Type B pancreatic cell (in vitro differentiated cells): Measurements from ENCODE around the gene EDIL3. TPM values are rescaled to one million over a fixed set of nuclear protein-coding genes. Genes with fewer than 3 reads are reported as not detected.

ENCODE experiments used
- DNase-seq: peaks from one replicate; pipeline ENCODE4 v3.0.0; 2021; ENCODE audit warnings: mixed read lengths; ENCODE audit not compliant: unreplicated experiment; ENCODE audit errors: extremely low spot score
- H3K27ac Mint-ChIP-seq: 2 replicates; pipeline ENCODE4 v1.8.0; 2021; ENCODE audit warnings: mild to moderate bottlenecking, mixed read lengths
- H3K27me3 Mint-ChIP-seq: 2 replicates; pipeline ENCODE4 v1.8.0; 2021; ENCODE audit warnings: mixed read lengths
- H3K36me3 Mint-ChIP-seq: 2 replicates; pipeline ENCODE4 v1.8.0; 2021; ENCODE audit warnings: mixed read lengths
- H3K4me1 Mint-ChIP-seq: one replicate; pipeline ENCODE4 v1.8.0; 2021; ENCODE audit warnings: mixed read lengths; ENCODE audit not compliant: unreplicated experiment
- H3K4me3 Mint-ChIP-seq: 2 replicates; pipeline ENCODE4 v1.8.0; 2021; ENCODE audit warnings: mild to moderate bottlenecking, mixed read lengths
- H3K9me3 Mint-ChIP-seq: 2 replicates; pipeline ENCODE4 v1.8.0; 2021; ENCODE audit warnings: mixed read lengths
- total RNA-seq: library from RNA; stranded (reverse); gene quantifications from 2 replicates; pipeline ENCODE4 v1.2.1, GENCODE V29; 2021; ENCODE audit warnings: low replicate concordance
- TF ChIP-seq, protein P1 (sequence below): fragments of 200-600 bp; sonication (generic); conservative IDR thresholded peaks from 2 replicates; pipeline ENCODE4 v1.5.0; 2021; ENCODE audit warnings: antibody characterized with exemption, mild to moderate bottlenecking

The EDIL3 gene
- total RNA-seq, 1 donor from 2014 or later, result 19.1 TPM

DNA sequence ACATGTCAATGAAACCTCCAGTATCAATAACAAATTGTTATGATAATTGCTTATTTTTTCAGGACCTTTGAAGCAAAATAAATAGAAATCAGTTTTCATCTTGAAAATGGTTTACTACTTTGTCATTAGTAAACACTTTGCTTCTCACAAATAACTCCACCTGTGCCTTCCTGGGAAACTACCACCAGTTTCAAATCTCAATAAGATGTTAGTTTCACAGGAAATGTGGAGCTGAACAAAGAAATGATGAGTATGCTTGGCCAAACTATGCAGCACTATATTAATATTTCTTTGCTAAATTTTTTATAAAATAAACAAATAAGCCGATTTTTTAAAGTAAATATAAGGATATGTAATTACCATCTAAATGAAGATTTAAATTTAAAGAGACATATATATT, 442.5 kb downstream of the EDIL3 start:
- H3K27ac Mint-ChIP-seq, result no peak overlapping the region
- no peaks in the 10 kb centered on the region for H3K9me3 Mint-ChIP-seq
- no peaks in the 10 kb centered on the region for H3K27me3 Mint-ChIP-seq
- H3K4me3 Mint-ChIP-seq, result no peak overlapping the region
- TF ChIP-seq, protein P1, sequence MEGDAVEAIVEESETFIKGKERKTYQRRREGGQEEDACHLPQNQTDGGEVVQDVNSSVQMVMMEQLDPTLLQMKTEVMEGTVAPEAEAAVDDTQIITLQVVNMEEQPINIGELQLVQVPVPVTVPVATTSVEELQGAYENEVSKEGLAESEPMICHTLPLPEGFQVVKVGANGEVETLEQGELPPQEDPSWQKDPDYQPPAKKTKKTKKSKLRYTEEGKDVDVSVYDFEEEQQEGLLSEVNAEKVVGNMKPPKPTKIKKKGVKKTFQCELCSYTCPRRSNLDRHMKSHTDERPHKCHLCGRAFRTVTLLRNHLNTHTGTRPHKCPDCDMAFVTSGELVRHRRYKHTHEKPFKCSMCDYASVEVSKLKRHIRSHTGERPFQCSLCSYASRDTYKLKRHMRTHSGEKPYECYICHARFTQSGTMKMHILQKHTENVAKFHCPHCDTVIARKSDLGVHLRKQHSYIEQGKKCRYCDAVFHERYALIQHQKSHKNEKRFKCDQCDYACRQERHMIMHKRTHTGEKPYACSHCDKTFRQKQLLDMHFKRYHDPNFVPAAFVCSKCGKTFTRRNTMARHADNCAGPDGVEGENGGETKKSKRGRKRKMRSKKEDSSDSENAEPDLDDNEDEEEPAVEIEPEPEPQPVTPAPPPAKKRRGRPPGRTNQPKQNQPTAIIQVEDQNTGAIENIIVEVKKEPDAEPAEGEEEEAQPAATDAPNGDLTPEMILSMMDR, result no peak
- no peaks in the 10 kb centered on the region for H3K4me1 Mint-ChIP-seq
- DNase-seq, result no peak
- no peaks in the 10 kb centered on the region for H3K36me3 Mint-ChIP-seq

DNA sequence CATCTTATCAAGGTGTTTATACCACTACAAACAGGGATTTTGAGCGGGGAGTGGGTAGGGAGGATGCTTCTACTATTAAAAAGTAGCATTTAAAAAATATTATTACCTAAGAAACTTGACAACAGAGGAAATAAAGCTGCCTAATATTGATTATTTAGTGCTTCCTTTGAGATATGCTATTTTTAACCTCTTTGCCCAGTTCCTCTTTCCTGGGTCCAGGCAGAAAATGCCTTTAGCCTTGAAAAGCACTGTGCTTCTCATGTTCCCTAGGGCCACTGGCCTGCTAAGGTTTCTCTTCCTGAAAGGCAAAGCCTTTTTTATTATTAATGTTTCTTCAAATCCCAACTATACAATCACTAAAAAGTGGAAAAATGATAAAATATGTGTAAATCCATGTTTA, 446.8 kb downstream of the EDIL3 start:
- H3K36me3 Mint-ChIP-seq, result no peaks in the 10 kb centered on the region
- no peaks in the 10 kb centered on the region for H3K9me3 Mint-ChIP-seq
- TF ChIP-seq, protein P1, result no peak
- no peak overlapping the region for H3K4me3 Mint-ChIP-seq
- no peaks in the 10 kb centered on the region for H3K4me1 Mint-ChIP-seq
- H3K27ac Mint-ChIP-seq, result no peak overlapping the region
- DNase-seq, result no peak
- no peaks in the 10 kb centered on the region for H3K27me3 Mint-ChIP-seq

DNA sequence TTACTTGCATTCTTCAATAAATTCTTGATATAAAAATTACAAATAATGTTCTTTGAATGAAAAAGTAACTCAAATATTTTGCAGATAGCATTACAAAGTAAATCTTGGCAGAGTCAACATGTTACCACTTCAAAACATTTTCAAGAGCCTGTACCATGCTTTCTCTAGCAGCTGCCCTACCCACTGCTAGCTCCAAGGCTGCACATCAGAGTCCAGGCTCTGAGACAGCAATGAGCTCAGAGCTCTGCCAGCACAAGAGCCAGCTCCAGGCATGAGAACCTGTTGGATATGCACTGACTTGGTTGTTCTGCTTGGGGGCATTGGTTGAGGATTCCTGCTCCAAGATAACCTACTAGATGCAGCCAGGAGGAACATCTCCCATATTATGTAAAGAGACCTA, 452.7 kb downstream of the EDIL3 start:
- no peak overlapping the region for H3K4me3 Mint-ChIP-seq
- peaks cover 5% of the 10 kb centered on the region for H3K27me3 Mint-ChIP-seq
- TF ChIP-seq, protein P1, result no peak
- H3K36me3 Mint-ChIP-seq, result no peaks in the 10 kb centered on the region
- H3K4me1 Mint-ChIP-seq, result no peaks in the 10 kb centered on the region
- no peak overlapping the region for H3K27ac Mint-ChIP-seq
- H3K9me3 Mint-ChIP-seq, result no peaks in the 10 kb centered on the region
- DNase-seq, result no peak

DNA sequence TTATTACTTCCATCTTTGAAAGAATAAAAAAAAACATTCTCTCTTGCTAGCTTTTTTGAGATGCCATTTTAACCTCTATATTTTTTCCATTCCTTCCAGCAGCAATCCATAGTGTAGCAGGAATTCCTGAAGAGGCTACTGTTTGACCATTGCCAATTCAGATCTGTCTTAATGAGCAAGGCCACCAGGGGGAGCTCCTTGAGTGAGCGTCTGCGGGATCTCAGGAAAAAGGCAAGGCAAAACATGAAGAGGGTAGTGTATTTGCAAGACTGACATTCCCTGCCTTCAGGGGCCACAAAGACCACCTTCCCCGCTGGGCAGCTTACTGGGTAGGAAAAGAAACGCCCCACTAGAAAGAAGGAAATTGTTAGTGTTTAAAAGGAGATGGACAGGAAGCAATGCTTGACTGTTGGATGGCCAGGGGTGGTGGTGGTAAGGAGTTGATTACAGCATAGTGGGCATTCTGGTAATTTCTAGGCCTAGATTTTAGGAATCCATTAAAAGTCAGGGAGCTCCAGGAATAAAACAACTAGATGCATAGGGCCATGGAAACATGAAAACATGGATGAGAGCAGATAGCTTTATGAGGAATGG, 457.4 kb downstream of the EDIL3 start:
- peaks cover 13% of the 10 kb centered on the region for H3K4me1 Mint-ChIP-seq
- H3K4me3 Mint-ChIP-seq, result no peak overlapping the region
- peak; percentile 81 for DNase-seq
- H3K27me3 Mint-ChIP-seq, result peaks cover 5% of the 10 kb centered on the region
- TF ChIP-seq, protein P1, result peak; percentile 89
- H3K27ac Mint-ChIP-seq, result no peak overlapping the region
- H3K9me3 Mint-ChIP-seq, result no peaks in the 10 kb centered on the region
- H3K36me3 Mint-ChIP-seq, result no peaks in the 10 kb centered on the region

DNA sequence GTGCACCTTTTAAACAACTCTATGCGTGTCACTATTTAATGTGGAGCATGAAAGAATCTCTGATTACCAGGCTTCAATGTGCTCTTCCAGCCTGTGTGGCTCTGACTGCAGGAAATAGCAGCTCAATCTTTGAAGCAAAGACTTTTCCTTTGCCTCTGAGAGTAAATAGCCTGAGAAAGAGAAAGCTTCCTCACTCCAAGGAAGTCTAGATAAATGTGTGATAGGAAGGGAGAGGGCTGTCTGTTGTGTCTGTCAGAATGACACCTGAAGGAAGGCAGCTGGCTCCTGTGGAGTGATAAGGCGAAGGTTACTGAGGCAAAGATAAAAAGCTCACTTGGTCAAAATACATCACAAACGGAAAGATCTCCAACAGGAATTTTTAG, 458.7 kb downstream of the EDIL3 start:
- Mint-ChIP-seq H3K36me3 (no peaks in the 10 kb centered on the region), H3K4me3 (no peak overlapping the region), H3K27me3 (peaks cover 5% of the 10 kb centered on the region), H3K27ac (no peak overlapping the region), H3K4me1 (peaks cover 13% of the 10 kb centered on the region), H3K9me3 (no peaks in the 10 kb centered on the region)
- TF ChIP-seq, protein P1, result no peak
- no peak for DNase-seq
